PC-3 (cell line): ENCODE measurements around the gene GABRG3. TPM values are rescaled to one million over a fixed set of nuclear protein-coding genes. Genes with fewer than 3 reads are reported as not detected.

ENCODE experiments used
- ATAC-seq: fragments of 200-7000 bp; cut with Tn5 transposase; 2 replicates; pipeline ENCODE4 v1.9.1; 2020; ENCODE audit warnings: mild to moderate bottlenecking, moderate library complexity
- BruUV-seq: library from RNA; stranded (reverse); fragments of 400-500 nt; replicated peaks from 2 replicates; lab custom pipeline; 2021; lab: Mats Ljungman, UMichigan
- CTCF ChIA-PET: fragments of 300-600 bp; sonication (Branson Sonifier 250); formaldehyde crosslinking; loops from one replicate; lab custom pipeline; 2022; ENCODE audit warnings: antibody characterized with exemption; lab: Charles Lee
- POLR2A ChIA-PET: fragments of 300-600 bp; sonication (Branson Sonifier 250); formaldehyde crosslinking; loops from one replicate; lab custom pipeline; 2022; ENCODE audit warnings: antibody characterized with exemption; ENCODE audit not compliant: unreplicated experiment; lab: Charles Lee
- DNase-seq: peaks from one replicate; pipeline ENCODE4 v3.0.0-alpha.2; 2015
- H2AFZ ChIP-seq: fragments of 300-600 bp; sonication (generic); 2 replicates; pipeline ENCODE4 v1.6.0; 2016; ENCODE audit warnings: antibody characterized with exemption, low read length
- H3F3A ChIP-seq: fragments of 300-600 bp; sonication (generic); one replicate; pipeline ENCODE4 v1.6.0; 2017; ENCODE audit warnings: antibody characterized with exemption, low read length, control low read depth, mild to moderate bottlenecking; ENCODE audit not compliant: unreplicated experiment
- H3K27ac ChIP-seq: fragments of 300-600 bp; sonication (generic); 2 replicates; pipeline ENCODE4 v1.5.1; 2016; ENCODE audit warnings: mild to moderate bottlenecking, low read length
- H3K27me3 ChIP-seq: fragments of 300-600 bp; sonication (generic); 2 replicates; pipeline ENCODE4 v1.6.1; 2016; ENCODE audit warnings: low read length, mixed read lengths
- H3K36me3 ChIP-seq: fragments of 300-600 bp; sonication (generic); 2 replicates; pipeline ENCODE4 v1.6.1; 2016; ENCODE audit warnings: low read depth, mixed run types, low read length, mixed read lengths
- H3K4me1 ChIP-seq: fragments of 300-600 bp; sonication (generic); 2 replicates; pipeline ENCODE4 v1.5.1; 2016; ENCODE audit warnings: low read length; ENCODE audit not compliant: insufficient read depth
- H3K4me2 ChIP-seq: fragments of 300-600 bp; sonication (generic); 2 replicates; pipeline ENCODE4 v1.6.0; 2016; ENCODE audit warnings: low read length
- H3K4me3 ChIP-seq: fragments of 300-600 bp; sonication (generic); 2 replicates; pipeline ENCODE4 v1.5.1; 2016; ENCODE audit warnings: mild to moderate bottlenecking, low read length, mixed read lengths
- H3K79me2 ChIP-seq: fragments of 300-600 bp; sonication (generic); 2 replicates; pipeline ENCODE4 v1.6.1; 2017; ENCODE audit warnings: low read length, mixed read lengths
- H3K9ac ChIP-seq: fragments of 300-600 bp; sonication (generic); 2 replicates; pipeline ENCODE4 v1.6.0; 2016; ENCODE audit warnings: mild to moderate bottlenecking, low read length
- H3K9me2 ChIP-seq: fragments of 300-600 bp; sonication (generic); replicated peaks from 2 replicates; pipeline ENCODE4 v1.6.1; 2016; ENCODE audit warnings: mixed run types, low read length, mixed read lengths
- H3K9me3 ChIP-seq: fragments of 300-600 bp; sonication (generic); 2 replicates; pipeline ENCODE4 v1.6.1; 2016; ENCODE audit warnings: low read length, mixed read lengths
- H4K20me1 ChIP-seq: fragments of 300-600 bp; sonication (generic); 2 replicates; pipeline ENCODE4 v1.6.1; 2016; ENCODE audit warnings: low read length, mixed read lengths
- EZH2 ChIP-seq: fragments of 300-600 bp; sonication (generic); IDR thresholded peaks from one replicate; pipeline ENCODE4 v1.6.1; 2017; ENCODE audit warnings: antibody characterized with exemption, mild to moderate bottlenecking, low read length; ENCODE audit not compliant: unreplicated experiment
- EZH2phosphoT487 ChIP-seq: fragments of 300-600 bp; sonication (generic); IDR thresholded peaks from 2 replicates; pipeline ENCODE4 v1.6.1; 2018; ENCODE audit warnings: mild to moderate bottlenecking, antibody characterized with exemption, low read length, borderline replicate concordance
- intact Hi-C: fragments of 100-400 bp; cut with micrococcal nuclease; formaldehyde crosslinking; loops from 2 replicates; pipeline ENCODE4 v1.9.0; 2023
- total RNA-seq: library from RNA; depleted of rRNA; stranded (reverse); fragments of >200 nt; gene quantifications from 2 replicates; pipeline ENCODE4 v1.2.3, GENCODE V29; 2014
- TF ChIP-seq, protein P1 (sequence below): fragments of 300-600 bp; sonication (generic); conservative IDR thresholded peaks from 2 replicates; pipeline ENCODE4 v1.5.1; 2017; ENCODE audit warnings: antibody characterized with exemption, low read depth, mild to moderate bottlenecking, low read length

Gene GABRG3
- total RNA-seq, 1 experiment from 2014 or later = 0.11 TPM

DNA sequence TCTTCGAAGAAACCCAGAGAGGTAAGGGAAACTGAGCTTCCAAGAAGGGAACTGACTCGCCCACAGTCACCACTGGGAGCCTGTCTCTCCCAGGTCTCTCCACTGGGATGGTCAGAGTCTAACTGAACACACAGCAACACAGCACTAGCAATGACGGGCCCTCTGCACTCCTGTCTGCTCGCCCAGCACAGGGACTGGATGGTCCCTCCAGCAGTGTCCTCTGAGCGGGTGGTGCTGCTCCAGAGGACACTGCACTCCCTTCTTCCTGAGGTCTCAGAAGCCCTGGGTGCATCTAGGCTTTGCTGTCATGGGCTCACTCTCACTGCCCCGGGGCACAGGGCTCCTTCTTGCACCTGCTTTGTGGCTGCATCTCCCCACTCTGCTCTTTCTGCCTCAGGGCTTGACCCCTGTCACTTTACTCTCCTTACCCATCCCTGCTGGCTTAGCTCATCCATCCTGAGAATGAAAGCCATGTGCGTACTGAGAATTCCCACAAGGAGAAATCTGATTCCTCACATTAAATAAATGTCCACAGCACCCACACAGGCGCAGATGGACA, 356.6 kb downstream of the GABRG3 start:
- H3K9me3 ChIP-seq = 0 out of 2 replicates have a peak, but pooled peaks cover 3% of the 10 kb centered on the region
- no peak overlapping the region for H3K9ac ChIP-seq
- ChIA-PET POLR2A (no interaction called here), CTCF (no interaction called here)
- no peaks in the 10 kb centered on the region for H3K9me2 ChIP-seq
- intact Hi-C loops = no loop called here
- H3K4me2 ChIP-seq = no peak overlapping the region
- no peak overlapping the region for H2AFZ ChIP-seq
- BruUV-seq = no TSS peak
- TF ChIP-seq, protein P1, sequence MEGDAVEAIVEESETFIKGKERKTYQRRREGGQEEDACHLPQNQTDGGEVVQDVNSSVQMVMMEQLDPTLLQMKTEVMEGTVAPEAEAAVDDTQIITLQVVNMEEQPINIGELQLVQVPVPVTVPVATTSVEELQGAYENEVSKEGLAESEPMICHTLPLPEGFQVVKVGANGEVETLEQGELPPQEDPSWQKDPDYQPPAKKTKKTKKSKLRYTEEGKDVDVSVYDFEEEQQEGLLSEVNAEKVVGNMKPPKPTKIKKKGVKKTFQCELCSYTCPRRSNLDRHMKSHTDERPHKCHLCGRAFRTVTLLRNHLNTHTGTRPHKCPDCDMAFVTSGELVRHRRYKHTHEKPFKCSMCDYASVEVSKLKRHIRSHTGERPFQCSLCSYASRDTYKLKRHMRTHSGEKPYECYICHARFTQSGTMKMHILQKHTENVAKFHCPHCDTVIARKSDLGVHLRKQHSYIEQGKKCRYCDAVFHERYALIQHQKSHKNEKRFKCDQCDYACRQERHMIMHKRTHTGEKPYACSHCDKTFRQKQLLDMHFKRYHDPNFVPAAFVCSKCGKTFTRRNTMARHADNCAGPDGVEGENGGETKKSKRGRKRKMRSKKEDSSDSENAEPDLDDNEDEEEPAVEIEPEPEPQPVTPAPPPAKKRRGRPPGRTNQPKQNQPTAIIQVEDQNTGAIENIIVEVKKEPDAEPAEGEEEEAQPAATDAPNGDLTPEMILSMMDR = no peak
- TF ChIP-seq EZH2 (no peak), EZH2phosphoT487 (no peak)
- H4K20me1 ChIP-seq = no peaks in the 10 kb centered on the region
- no peaks in the 10 kb centered on the region for H3K27me3 ChIP-seq
- no peaks in the 10 kb centered on the region for H3K79me2 ChIP-seq
- no peak overlapping the region for H3K27ac ChIP-seq
- no peaks in the 10 kb centered on the region for H3K4me1 ChIP-seq
- H3K36me3 ChIP-seq = no peaks in the 10 kb centered on the region
- no peaks in the 10 kb centered on the region for H3F3A ChIP-seq
- ATAC-seq (no peak), DNase-seq (no peak)
- no peak overlapping the region for H3K4me3 ChIP-seq

DNA sequence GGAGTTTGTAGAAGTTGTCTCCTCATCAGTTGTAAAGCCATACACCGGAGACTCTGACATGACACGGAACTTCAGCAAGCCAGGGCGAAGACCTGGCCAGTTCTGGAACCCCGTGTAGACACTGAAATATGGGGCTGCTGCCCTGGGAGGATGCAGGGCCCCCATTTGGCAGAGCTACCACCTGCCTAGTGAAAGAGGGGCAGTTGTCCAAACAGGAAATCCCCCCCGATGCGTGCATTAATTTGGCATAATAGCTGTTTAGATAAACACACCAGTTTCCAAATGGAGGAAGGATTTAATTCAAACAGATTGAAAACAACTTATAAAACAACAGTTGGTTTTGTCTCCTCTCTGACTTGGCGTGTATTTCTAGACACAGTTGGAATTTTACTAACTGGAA, 357.2 kb downstream of the GABRG3 start:
- H2AFZ ChIP-seq = no peak overlapping the region
- CTCF ChIA-PET = no interaction called here

DNA sequence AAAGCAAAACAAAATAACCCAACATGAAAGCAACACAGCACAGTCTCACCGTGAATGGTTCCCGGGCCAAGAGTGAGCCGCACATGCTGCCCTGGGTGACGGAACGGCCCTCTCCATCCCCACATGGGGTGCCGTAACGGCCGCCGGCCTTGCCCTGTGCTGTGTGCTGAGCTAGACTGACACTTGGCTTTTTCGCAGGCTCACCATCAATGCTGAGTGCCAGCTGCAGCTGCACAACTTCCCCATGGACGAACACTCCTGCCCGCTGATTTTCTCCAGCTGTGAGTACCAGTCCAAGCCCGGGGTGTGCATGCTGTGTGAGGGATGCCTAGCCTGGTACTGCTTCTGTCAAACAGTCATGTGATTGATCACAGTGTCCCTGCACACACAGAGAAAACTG, 357.6 kb downstream of the GABRG3 start:
- CTCF ChIA-PET = no interaction called here
- intact Hi-C loops = no loop called here
- no peak overlapping the region for H3K9ac ChIP-seq
- ATAC-seq = no peak
- H3K9me2 ChIP-seq = no peaks in the 10 kb centered on the region
- H3K9me3 ChIP-seq = no peaks in the 10 kb centered on the region
- no peak overlapping the region for H3K4me2 ChIP-seq
- BruUV-seq = no TSS peak
- no peaks in the 10 kb centered on the region for H3K27me3 ChIP-seq
- no peaks in the 10 kb centered on the region for H3K79me2 ChIP-seq
- no peaks in the 10 kb centered on the region for H3K36me3 ChIP-seq
- no peaks in the 10 kb centered on the region for H3K4me1 ChIP-seq
- no peak for DNase-seq
- H3F3A ChIP-seq = no peaks in the 10 kb centered on the region
- no peak overlapping the region for H2AFZ ChIP-seq
- H3K27ac ChIP-seq = no peak overlapping the region
- H4K20me1 ChIP-seq = no peaks in the 10 kb centered on the region
- no peak for TF ChIP-seq EZH2phosphoT487
- TF ChIP-seq, protein P1 = no peak
- no peak for TF ChIP-seq EZH2
- POLR2A ChIA-PET = no interaction called here
- H3K4me3 ChIP-seq = no peak overlapping the region

More for the DNA sequence above, 357.2 kb downstream of the GABRG3 start:
- Histone ChIP-seq H3K9me2 (no peaks in the 10 kb centered on the region), H3K4me2 (no peak overlapping the region), H3K27ac (no peak overlapping the region), H3F3A (no peaks in the 10 kb centered on the region), H4K20me1 (no peaks in the 10 kb centered on the region), H3K27me3 (no peaks in the 10 kb centered on the region), H3K4me1 (no peaks in the 10 kb centered on the region), H3K4me3 (no peak overlapping the region), H3K9me3 (no peaks in the 10 kb centered on the region), H3K9ac (no peak overlapping the region), H3K79me2 (no peaks in the 10 kb centered on the region), H3K36me3 (no peaks in the 10 kb centered on the region)
- intact Hi-C loops = no loop called here
- ATAC-seq (no peak), DNase-seq (no peak)
- POLR2A ChIA-PET = no interaction called here
- TF ChIP-seq EZH2phosphoT487 = no peak
- TF ChIP-seq, protein P1 = no peak
- TF ChIP-seq EZH2 = no peak
- no TSS peak for BruUV-seq
